GM03348 (cell line): Measurements from ENCODE around the gene ZNF689.

ENCODE experiments used
- DNase-seq: peaks from one replicate; pipeline ENCODE4 v3.0.0; 2012; ENCODE audit warnings: low spot score

Gene ZNF689

GRCh38 chr16:30562021-30562420, 48.2 kb downstream of the ZNF689 start:
- no peak for DNase-seq

GRCh38 chr16:30561089-30561816, 48.9 kb downstream of the ZNF689 start:
- DNase-seq, result peak; percentile 41

DNA sequence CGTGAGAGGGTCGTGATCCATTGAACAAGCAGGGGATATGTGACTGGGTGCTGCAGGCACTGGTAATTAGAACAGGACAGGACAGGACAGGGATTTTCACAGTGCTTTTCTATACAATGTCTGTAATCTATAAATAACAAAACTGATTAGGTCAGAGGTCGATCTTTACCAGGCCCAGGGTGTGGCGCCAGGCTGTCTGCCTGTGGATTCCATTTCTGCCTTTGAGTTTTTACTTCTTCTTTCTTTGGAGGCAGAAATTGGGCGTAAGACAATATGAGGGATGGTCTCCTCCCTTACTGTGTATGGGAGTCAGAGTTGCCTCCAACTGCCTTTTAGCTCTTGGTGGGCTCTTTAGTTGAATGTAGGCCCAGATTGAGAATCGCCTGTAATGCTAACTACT, 50.5 kb downstream of the ZNF689 start:
- no peak for DNase-seq

DNA sequence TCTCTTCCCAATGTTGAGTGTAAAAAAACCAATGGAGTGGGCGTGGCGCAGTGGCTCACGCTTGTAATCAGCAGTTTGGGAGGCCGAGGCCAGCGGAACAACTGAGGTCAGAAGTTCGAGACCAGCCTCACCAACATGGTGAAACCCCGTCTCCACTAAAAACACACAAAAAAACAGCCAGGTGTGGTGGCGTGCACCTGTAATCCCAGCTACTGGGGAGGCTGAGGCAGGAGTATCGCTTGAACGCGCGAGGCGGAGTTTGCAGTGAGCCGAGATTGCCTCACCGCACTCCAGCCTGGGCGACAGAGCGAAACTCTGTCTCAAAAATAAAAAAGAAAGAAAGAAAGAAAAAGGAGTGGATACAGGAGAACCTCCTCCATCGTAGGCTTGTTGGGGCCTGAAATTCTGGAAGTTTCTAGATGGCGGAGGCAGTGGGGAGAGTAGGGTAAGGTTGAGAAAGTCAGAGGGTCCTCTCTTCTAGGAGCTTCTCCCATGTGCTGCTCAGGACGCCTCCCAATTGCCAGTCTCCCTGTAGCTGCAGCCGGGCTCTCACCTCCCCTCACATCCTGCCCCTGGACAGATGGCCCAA, 51.3 kb downstream of the ZNF689 start:
- DNase-seq, result no peak

GRCh38 chr16:30557957-30558788, 52.0 kb downstream of the ZNF689 start, which contains the start of gene ZNF764:
Gene ZNF764 (minus strand): TSS chr16:30558374. CDS start chr16:30558182, 192 bp downstream.
- DNase-seq, result peak; percentile 96

DNA sequence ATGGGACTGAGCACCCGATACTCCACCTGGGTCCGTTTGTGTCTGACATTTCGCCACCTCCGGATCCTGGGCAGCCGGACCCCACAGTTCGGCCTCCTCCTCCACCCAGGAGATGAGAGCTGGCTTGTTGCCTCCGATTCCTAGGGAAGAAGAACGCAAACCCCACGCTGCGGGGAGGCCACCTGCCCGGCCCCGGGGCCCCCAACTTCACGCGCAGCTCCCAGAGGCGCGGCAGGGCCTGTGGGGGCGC, 52.6 kb downstream of the ZNF689 start:
- DNase-seq, result peak; percentile 24

DNA sequence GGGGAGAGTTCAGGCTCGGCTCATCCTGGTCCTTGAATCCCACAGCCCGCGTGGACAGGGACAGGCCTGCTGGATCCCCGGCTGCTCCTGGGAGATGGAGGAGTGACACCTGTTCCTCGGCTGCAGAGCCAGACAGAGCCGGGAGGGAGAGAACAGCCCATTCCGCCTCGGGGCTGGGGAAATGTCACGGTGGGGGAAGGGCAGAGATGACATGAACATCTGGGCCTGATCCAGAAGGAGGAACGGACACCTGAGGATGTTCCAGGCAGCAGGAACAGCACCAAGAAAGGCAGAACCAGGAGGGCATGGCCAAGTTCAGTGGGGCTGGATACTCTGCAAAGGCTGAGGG, 54.1 kb downstream of the ZNF689 start:
- DNase-seq, result no peak

DNA sequence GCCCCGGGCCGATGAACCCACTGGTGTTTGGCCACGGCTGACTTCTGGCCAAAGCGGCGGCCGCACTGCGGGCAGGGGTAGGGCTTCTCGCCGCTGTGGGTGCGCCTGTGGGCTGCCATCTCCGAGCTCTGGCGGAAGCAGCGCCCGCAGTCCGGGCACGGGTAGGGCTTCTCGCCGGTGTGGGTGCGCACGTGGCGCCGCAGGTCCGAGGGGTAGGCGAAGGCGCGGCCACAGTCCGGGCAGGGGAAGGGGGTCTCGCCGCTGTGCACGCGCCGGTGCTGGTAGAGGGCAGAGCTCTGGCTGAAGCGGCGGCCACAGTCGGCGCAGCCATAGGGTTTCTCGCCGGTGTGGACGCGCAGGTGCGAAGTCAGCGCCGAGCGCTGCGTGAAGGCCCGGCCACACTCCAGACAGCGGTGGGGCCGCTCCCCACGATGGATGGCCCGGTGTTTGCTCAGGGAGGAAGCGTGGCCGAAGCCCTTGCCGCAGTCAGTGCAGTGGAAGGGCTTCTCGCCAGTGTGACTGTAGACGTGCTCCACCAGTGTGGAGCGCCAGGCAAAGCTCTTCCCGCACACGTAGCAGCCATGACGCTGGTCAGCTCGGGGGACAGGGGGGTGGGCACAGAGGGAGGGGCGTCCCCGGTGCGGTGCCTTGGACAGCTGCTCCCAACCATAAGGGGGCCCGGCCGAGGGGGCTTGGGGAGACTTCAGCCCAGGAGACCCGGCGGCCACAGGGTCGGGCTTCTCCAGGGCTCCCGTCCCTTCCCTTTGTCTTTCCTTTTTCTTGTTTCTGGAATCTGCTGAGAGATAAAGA, 54.7 kb downstream of the ZNF689 start:
- no peak for DNase-seq

DNA sequence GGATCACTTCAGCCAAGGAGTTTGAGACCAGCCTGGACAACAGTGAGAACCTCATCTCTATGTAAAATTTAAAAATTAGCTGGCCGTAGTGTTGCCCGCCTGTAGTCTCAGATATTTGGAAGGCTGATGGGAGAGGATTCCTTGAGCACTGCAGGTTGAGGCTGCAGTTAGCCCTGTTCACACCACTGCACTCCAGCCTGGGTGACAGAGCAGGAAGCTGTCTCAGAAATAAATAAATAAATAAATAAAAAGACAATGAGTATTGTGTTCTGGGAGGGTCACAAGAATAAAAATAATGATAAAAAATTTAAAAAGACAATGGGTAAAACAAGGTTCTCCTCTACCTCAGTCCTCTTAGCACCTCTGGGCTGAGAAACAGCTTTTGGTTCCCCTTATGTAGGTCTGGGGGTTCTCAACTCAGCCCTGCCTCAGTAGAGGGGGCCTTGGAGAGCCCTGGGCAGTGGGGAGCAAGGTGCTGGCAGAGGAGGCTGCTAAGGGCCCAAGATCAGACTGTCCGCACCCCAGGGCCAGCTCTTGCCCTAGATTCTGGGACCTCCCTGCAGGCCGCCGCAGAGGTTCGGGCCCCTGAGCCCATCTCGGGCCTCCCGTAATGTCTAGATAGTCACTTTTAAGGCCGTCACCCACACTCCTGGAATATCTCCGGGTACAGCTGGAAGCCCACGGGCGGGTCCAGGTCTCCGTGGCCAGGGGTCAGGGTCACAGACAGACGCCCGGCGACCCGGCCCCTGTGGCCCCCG, 55.5 kb downstream of the ZNF689 start:
- DNase-seq, result no peak

DNA sequence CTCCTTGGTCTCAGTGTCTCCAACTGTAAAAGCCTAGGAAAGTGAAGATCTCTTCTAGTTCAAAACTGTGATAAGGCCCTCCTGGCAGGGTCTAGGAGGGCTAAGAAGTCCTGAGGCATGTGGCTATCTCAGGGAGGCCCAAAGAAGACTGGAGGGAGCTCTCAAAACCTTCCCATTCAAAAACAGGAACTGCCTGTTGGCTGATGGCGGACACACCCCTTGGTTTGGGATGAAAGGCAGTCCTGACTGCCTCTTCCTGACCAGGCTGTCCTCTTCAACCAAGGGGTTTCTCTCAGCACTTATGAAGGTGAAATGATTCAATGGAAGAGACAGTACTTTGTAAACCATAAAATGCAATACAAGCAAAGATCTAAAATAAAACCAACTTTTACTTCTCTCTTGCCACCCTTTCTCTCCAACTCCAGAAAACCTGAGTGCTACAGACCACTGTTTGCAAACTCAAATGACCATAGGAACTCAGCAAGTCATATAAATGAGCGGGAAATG, 56.7 kb downstream of the ZNF689 start:
- DNase-seq, result no peak

GRCh38 chr16:30552956-30553355, 57.2 kb downstream of the ZNF689 start:
- no peak for DNase-seq
